H9 (cell line): Measurements from ENCODE around the gene EVI5. TPM values are rescaled to one million over a fixed set of nuclear protein-coding genes. Genes with fewer than 3 reads are reported as not detected.

Source experiments
- DNase-seq: peaks from one replicate; pipeline ENCODE4 v3.0.0-alpha.2; 2017
- H2AFZ ChIP-seq: one replicate; pipeline ENCODE4 v1.6.1; 2013; ENCODE audit warnings: mild to moderate bottlenecking, low read length, control low read depth, moderate library complexity
- H2AK5ac ChIP-seq: 2 replicates; pipeline ENCODE4 v1.6.1; 2013; ENCODE audit warnings: low read length, control low read depth, mixed read lengths; ENCODE audit not compliant: insufficient read length
- H2BK120ac ChIP-seq: one replicate; pipeline ENCODE4 v1.6.1; 2013; ENCODE audit warnings: low read depth, mild to moderate bottlenecking, low read length, control low read depth, inconsistent platforms; ENCODE audit not compliant: poor library complexity, severe bottlenecking
- H2BK12ac ChIP-seq: 2 replicates; pipeline ENCODE4 v1.6.1; 2013; ENCODE audit warnings: low read length, control low read depth, mixed read lengths, low read depth; ENCODE audit not compliant: insufficient read length
- H2BK15ac ChIP-seq: 2 replicates; pipeline ENCODE4 v1.6.1; 2013; ENCODE audit warnings: low read depth, low read length, control low read depth
- H2BK20ac ChIP-seq: one replicate; pipeline ENCODE4 v1.6.1; 2013; ENCODE audit warnings: low read depth, mild to moderate bottlenecking, low read length, control low read depth, inconsistent platforms; ENCODE audit not compliant: poor library complexity, severe bottlenecking
- H2BK5ac ChIP-seq: 2 replicates; pipeline ENCODE4 v1.6.1; 2013; ENCODE audit warnings: low read length, control low read depth, mixed read lengths; ENCODE audit not compliant: insufficient read length
- H3K14ac ChIP-seq: 2 replicates; pipeline ENCODE4 v1.6.1; 2013; ENCODE audit warnings: low read length, control low read depth; ENCODE audit not compliant: insufficient read depth
- H3K18ac ChIP-seq: 2 replicates; pipeline ENCODE4 v1.6.1; 2013; ENCODE audit warnings: low read depth, mild to moderate bottlenecking, mixed read lengths, low read length, control low read depth; ENCODE audit not compliant: insufficient read length
- H3K23ac ChIP-seq: 2 replicates; pipeline ENCODE4 v1.6.1; 2013; ENCODE audit warnings: low read length, control low read depth, mixed read lengths, low read depth; ENCODE audit not compliant: insufficient read length
- H3K23me2 ChIP-seq: 2 replicates; pipeline ENCODE4 v1.6.1; 2013; ENCODE audit warnings: low read depth, mild to moderate bottlenecking, mixed read lengths, low read length, control low read depth; ENCODE audit not compliant: insufficient read length, poor library complexity, severe bottlenecking
- H3K27ac ChIP-seq: 2 replicates; pipeline ENCODE4 v1.5.1; 2013; ENCODE audit warnings: low read length, control low read depth, mixed read lengths, low read depth; ENCODE audit not compliant: insufficient read length
- H3K27me3 ChIP-seq: 2 replicates; pipeline ENCODE4 v1.6.1; 2013; ENCODE audit warnings: low read length, control low read depth, inconsistent platforms; ENCODE audit not compliant: insufficient read depth
- H3K4ac ChIP-seq: 2 replicates; pipeline ENCODE4 v1.6.1; 2013; ENCODE audit warnings: low read depth, mild to moderate bottlenecking, control low read depth, inconsistent platforms, low read length, moderate library complexity
- H3K4me1 ChIP-seq: 2 replicates; pipeline ENCODE4 v1.6.1; 2013; ENCODE audit warnings: low read length, control low read depth, inconsistent platforms; ENCODE audit not compliant: insufficient read depth
- H3K4me2 ChIP-seq: 2 replicates; pipeline ENCODE4 v1.6.1; 2013; ENCODE audit warnings: low read length, control low read depth, mixed read lengths; ENCODE audit not compliant: insufficient read length, insufficient read depth
- H3K56ac ChIP-seq: 2 replicates; pipeline ENCODE4 v1.6.1; 2013; ENCODE audit warnings: low read depth, mild to moderate bottlenecking, mixed read lengths, low read length, control low read depth; ENCODE audit not compliant: insufficient read length
- H3K79me1 ChIP-seq: 2 replicates; pipeline ENCODE4 v1.6.1; 2013; ENCODE audit warnings: low read depth, mild to moderate bottlenecking, moderate library complexity, low read length, control low read depth, inconsistent platforms; ENCODE audit not compliant: insufficient read depth, poor library complexity, severe bottlenecking
- H3K79me2 ChIP-seq: 2 replicates; pipeline ENCODE4 v1.6.1; 2013; ENCODE audit warnings: low read length, control low read depth, inconsistent platforms; ENCODE audit not compliant: insufficient read depth
- H3K9ac ChIP-seq: 2 replicates; pipeline ENCODE4 v1.6.1; 2013; ENCODE audit warnings: low read length, control low read depth, mixed read lengths; ENCODE audit not compliant: insufficient read length; ENCODE audit errors: extremely low read depth
- H3K9me3 ChIP-seq: one replicate; pipeline ENCODE4 v1.6.1; 2013; ENCODE audit warnings: low read depth, low read length, inconsistent platforms; ENCODE audit not compliant: control insufficient read depth
- H3T11ph ChIP-seq: one replicate; pipeline ENCODE4 v1.6.1; 2013; ENCODE audit warnings: mild to moderate bottlenecking, low read length, control low read depth, inconsistent platforms
- H4K20me1 ChIP-seq: one replicate; pipeline ENCODE4 v1.6.1; 2013; ENCODE audit not compliant: control insufficient read depth, insufficient read length, insufficient read depth
- H4K5ac ChIP-seq: 2 replicates; pipeline ENCODE4 v1.6.1; 2013; ENCODE audit warnings: low read depth, mild to moderate bottlenecking, mixed read lengths, low read length, control low read depth; ENCODE audit not compliant: insufficient read length
- H4K8ac ChIP-seq: replicated peaks from 2 replicates; pipeline ENCODE4 v1.6.1; 2013; ENCODE audit warnings: low read length, control low read depth, mixed read lengths, low read depth; ENCODE audit not compliant: insufficient read length
- H4K91ac ChIP-seq: 2 replicates; pipeline ENCODE4 v1.6.1; 2013; ENCODE audit warnings: low read depth, mild to moderate bottlenecking, moderate library complexity, mixed read lengths, low read length, control low read depth; ENCODE audit not compliant: insufficient read length
- H3K27ac Mint-ChIP-seq, 3 experiments: 2 replicates in 2 of 3; 3 replicates in 1 of 3; pipeline ENCODE4 v1.8.0; 2020 to 2021; ENCODE audit warnings: mixed read lengths in 3 of 3, mild to moderate bottlenecking in 1 of 3, moderate library complexity in 1 of 3
- H3K27me3 Mint-ChIP-seq: 2 replicates; pipeline ENCODE4 v1.8.0; 2021; ENCODE audit warnings: low read depth, mild to moderate bottlenecking, moderate library complexity, mixed read lengths
- H3K36me3 Mint-ChIP-seq, 3 experiments: 2 replicates in 2 of 3; 3 replicates in 1 of 3; pipeline ENCODE4 v1.8.0; 2020 to 2021; ENCODE audit warnings: low read depth in 3 of 3, mixed read lengths in 3 of 3; ENCODE audit not compliant: insufficient read depth in 1 of 3
- H3K4me1 Mint-ChIP-seq, 2 experiments: 2 replicates each; pipeline ENCODE4 v1.8.0; 2020; ENCODE audit warnings: mixed read lengths in 2 of 2
- H3K4me3 Mint-ChIP-seq, 2 experiments: 2 replicates in 1 of 2; 3 replicates in 1 of 2; pipeline ENCODE4 v1.8.0; 2020 to 2021; ENCODE audit warnings: mild to moderate bottlenecking in 2 of 2, mixed read lengths in 2 of 2, moderate library complexity in 1 of 2
- H3K9me3 Mint-ChIP-seq, 2 experiments: 2 replicates in 1 of 2; 3 replicates in 1 of 2; pipeline ENCODE4 v1.8.0; 2020; ENCODE audit warnings: mild to moderate bottlenecking in 2 of 2, mixed read lengths in 2 of 2, moderate library complexity in 1 of 2
- CTCF ChIP-seq: fragments of 200-600 bp; sonication (generic); conservative IDR thresholded peaks from 3 replicates; pipeline ENCODE4 v1.8.0; 2021; ENCODE audit warnings: antibody characterized with exemption, mild to moderate bottlenecking
- WGBS: extraction: QIAGEN DNeasy Blood & Tissue Kit; methylation state at CpG from one replicate; pipeline ENCODE4 v1.1.7; 2013; ENCODE audit warnings: missing lambda C conversion rate, low lambda C conversion rate, mixed read lengths; ENCODE audit not compliant: insufficient read length; ENCODE audit errors: extremely low coverage; 5-methylcytosine and 5-hydroxymethylcytosine counted together
- total RNA-seq: library from RNA; stranded (reverse); gene quantifications from 2 replicates; pipeline ENCODE4 v1.2.1, GENCODE V29; 2021

EVI5 gene
- total RNA-seq, 1 experiment from 2014 or later = 9.7 TPM

GRCh38 chr1:92495392-92496063, 289.4 kb downstream of the EVI5 start:
- no CpG with 5 or more reads among the region's 2 CpGs for WGBS

More at GRCh38 chr1:92495392-92496063, 289.4 kb downstream of the EVI5 start:
- no peak overlapping the region for H3K4me3 Mint-ChIP-seq
- no peak overlapping the region for H2BK15ac ChIP-seq
- H3K4ac ChIP-seq = no peak overlapping the region
- H4K20me1 ChIP-seq = no peaks in the 10 kb centered on the region
- H4K91ac ChIP-seq = no peak overlapping the region
- H3K4me1 Mint-ChIP-seq = no peaks in the 10 kb centered on the region
- no peak for TF ChIP-seq CTCF
- no peak overlapping the region for H2BK12ac ChIP-seq
- no peak for DNase-seq
- H3K14ac ChIP-seq = no peak overlapping the region
- H2BK20ac ChIP-seq = no peak overlapping the region
- no peak overlapping the region for H3K27ac Mint-ChIP-seq
- H4K8ac ChIP-seq = no peak overlapping the region
- H2AK5ac ChIP-seq = no peak overlapping the region
- no peaks in the 10 kb centered on the region for H3K36me3 Mint-ChIP-seq
- H3K56ac ChIP-seq = no peak overlapping the region
- H2AFZ ChIP-seq = no peak overlapping the region
- H2BK120ac ChIP-seq = no peak overlapping the region
- H3K9me3 ChIP-seq = no peaks in the 10 kb centered on the region
- no peak overlapping the region for H3K27ac ChIP-seq
- no peak overlapping the region for H4K5ac ChIP-seq
- H2BK5ac ChIP-seq = no peak overlapping the region
- H3K9ac ChIP-seq = no peak overlapping the region
- H3K18ac ChIP-seq = no peak overlapping the region
- H3K79me2 ChIP-seq = no peaks in the 10 kb centered on the region
- H3K9me3 Mint-ChIP-seq = no peaks in the 10 kb centered on the region
- H3K23ac ChIP-seq = no peak overlapping the region
- no peaks in the 10 kb centered on the region for H3K79me1 ChIP-seq
- no peaks in the 10 kb centered on the region for H3K4me1 ChIP-seq
- H3K27me3 ChIP-seq = no peaks in the 10 kb centered on the region
- no peaks in the 10 kb centered on the region for H3K23me2 ChIP-seq
- no peak overlapping the region for H3K4me2 ChIP-seq
- no peak overlapping the region for H3T11ph ChIP-seq
- H3K27me3 Mint-ChIP-seq = peaks cover 14% of the 10 kb centered on the region
